ENCODE measurements around the gene KHNYN.

GRCh38 chr14:24397639-24398292 is 32.0 kb upstream of the KHNYN start:
- no peak for TF ChIP-seq CTCF (IDR thresholded peaks at IDR 0.05)
- TF ChIP-seq POLR2A (IDR thresholded peaks at IDR 0.05): no peak

Data from ovary (tissue), 3 donors.